ENCODE results near the gene CARMIL1. TPM values are rescaled to one million over a fixed set of nuclear protein-coding genes. Genes with fewer than 3 reads are reported as not detected.

Gene CARMIL1
- total RNA-seq, 1 donor from 2014 or later, result 19.1 TPM

- Mint-ChIP-seq H3K4me1 (ENCODE audit: low read depth, unreplicated experiment) (peaks cover 6% of the 10 kb centered on the region), H3K27ac (ENCODE audit: unreplicated experiment) (no peak overlapping the region), H3K9me3 (ENCODE audit: unreplicated experiment) (no peaks in the 10 kb centered on the region), H3K4me3 (ENCODE audit: unreplicated experiment) (no peak overlapping the region), H3K36me3 (ENCODE audit: low read depth, unreplicated experiment) (peaks cover 12% of the 10 kb centered on the region), H3K27me3 (ENCODE audit: low read depth, unreplicated experiment) (no peaks in the 10 kb centered on the region)
- H2AFZ ChIP-seq (ENCODE audit: low read depth, low read length), result no peak overlapping the region
- H3K4me1 ChIP-seq (ENCODE audit: insufficient read depth, low read length), result no peaks in the 10 kb centered on the region
- no peak overlapping the region for H3K27ac ChIP-seq (ENCODE audit: low read depth, low read length)
- H4K20me1 ChIP-seq (ENCODE audit: insufficient read depth, low read length), result no peaks in the 10 kb centered on the region
- no peaks in the 10 kb centered on the region for H3K79me2 ChIP-seq (ENCODE audit: insufficient read depth, low read length)
- no peak overlapping the region for H3K4me2 ChIP-seq (ENCODE audit: low read length)
- no peaks in the 10 kb centered on the region for H3K9me3 ChIP-seq (ENCODE audit: insufficient read depth, low read depth, low read length)
- DNase-seq (ENCODE audit: low read depth), result no peak
- no peak for FAIRE-seq
- H3K27me3 ChIP-seq (ENCODE audit: insufficient read depth, low read length), result no peaks in the 10 kb centered on the region
- H3K9ac ChIP-seq (ENCODE audit: low read length), result no peak overlapping the region
- H3K4me3 ChIP-seq (ENCODE audit: insufficient read depth, low read depth, low read length), result no peak overlapping the region
- TF ChIP-seq CTCF (IDR thresholded peaks at IDR 0.05; ENCODE audit: insufficient read depth, low read depth, low read length), result no peak
- TF ChIP-seq EZH2 (IDR thresholded peaks at IDR 0.05; ENCODE audit: insufficient read depth, low read length), result no peak
- no peaks in the 10 kb centered on the region for H3K36me3 ChIP-seq (ENCODE audit: insufficient read depth, low read length)
These were observed 336.3 kb downstream of the CARMIL1 start for GRCh38 chr6:25615471-25615870.

- no peaks in the 10 kb centered on the region for H3K79me2 ChIP-seq (ENCODE audit: insufficient read depth, low read length)
- H3K4me1 ChIP-seq (ENCODE audit: insufficient read depth, low read length), result no peaks in the 10 kb centered on the region
- Mint-ChIP-seq H3K4me1 (ENCODE audit: low read depth, unreplicated experiment) (peaks cover 6% of the 10 kb centered on the region), H3K36me3 (ENCODE audit: low read depth, unreplicated experiment) (peaks cover 11% of the 10 kb centered on the region), H3K27ac (ENCODE audit: unreplicated experiment) (no peak overlapping the region), H3K4me3 (ENCODE audit: unreplicated experiment) (no peak overlapping the region), H3K9me3 (ENCODE audit: unreplicated experiment) (no peaks in the 10 kb centered on the region), H3K27me3 (ENCODE audit: low read depth, unreplicated experiment) (no peaks in the 10 kb centered on the region)
- H3K4me3 ChIP-seq (ENCODE audit: insufficient read depth, low read depth, low read length), result no peak overlapping the region
- TF ChIP-seq EZH2 (IDR thresholded peaks at IDR 0.05; ENCODE audit: insufficient read depth, low read length) (no peak), CTCF (IDR thresholded peaks at IDR 0.05; ENCODE audit: insufficient read depth, low read depth, low read length) (no peak)
- no peak overlapping the region for H2AFZ ChIP-seq (ENCODE audit: low read depth, low read length)
- H3K27me3 ChIP-seq (ENCODE audit: insufficient read depth, low read length), result no peaks in the 10 kb centered on the region
- no peak overlapping the region for H3K4me2 ChIP-seq (ENCODE audit: low read length)
- no peak overlapping the region for H3K9ac ChIP-seq (ENCODE audit: low read length)
- no peak overlapping the region for H3K27ac ChIP-seq (ENCODE audit: low read depth, low read length)
- DNase-seq (ENCODE audit: low read depth), result no peak
- no peak for FAIRE-seq
- H3K36me3 ChIP-seq (ENCODE audit: insufficient read depth, low read length), result no peaks in the 10 kb centered on the region
- H4K20me1 ChIP-seq (ENCODE audit: insufficient read depth, low read length), result no peaks in the 10 kb centered on the region
- no peaks in the 10 kb centered on the region for H3K9me3 ChIP-seq (ENCODE audit: insufficient read depth, low read depth, low read length)
These were observed 338.8 kb downstream of the CARMIL1 start for GRCh38 chr6:25617997-25618396.

- no peaks in the 10 kb centered on the region for H3K27me3 Mint-ChIP-seq (ENCODE audit: low read depth, unreplicated experiment)
- peaks cover 3% of the 10 kb centered on the region for H3K4me1 Mint-ChIP-seq (ENCODE audit: low read depth, unreplicated experiment)
- no peak overlapping the region for H3K27ac Mint-ChIP-seq (ENCODE audit: unreplicated experiment)
- no peaks in the 10 kb centered on the region for H3K9me3 ChIP-seq (ENCODE audit: insufficient read depth, low read depth, low read length)
- H3K4me3 Mint-ChIP-seq (ENCODE audit: unreplicated experiment), result no peak overlapping the region
- no peaks in the 10 kb centered on the region for H3K9me3 Mint-ChIP-seq (ENCODE audit: unreplicated experiment)
- TF ChIP-seq EZH2 (IDR thresholded peaks at IDR 0.05; ENCODE audit: insufficient read depth, low read length) (no peak), CTCF (IDR thresholded peaks at IDR 0.05; ENCODE audit: insufficient read depth, low read depth, low read length) (no peak)
- H3K4me3 ChIP-seq (ENCODE audit: insufficient read depth, low read depth, low read length), result no peak overlapping the region
- no peaks in the 10 kb centered on the region for H3K79me2 ChIP-seq (ENCODE audit: insufficient read depth, low read length)
- H3K27me3 ChIP-seq (ENCODE audit: insufficient read depth, low read length), result no peaks in the 10 kb centered on the region
- no peak overlapping the region for H3K4me2 ChIP-seq (ENCODE audit: low read length)
- H4K20me1 ChIP-seq (ENCODE audit: insufficient read depth, low read length), result no peaks in the 10 kb centered on the region
- H2AFZ ChIP-seq (ENCODE audit: low read depth, low read length), result no peak overlapping the region
- no peak overlapping the region for H3K9ac ChIP-seq (ENCODE audit: low read length)
- H3K36me3 Mint-ChIP-seq (ENCODE audit: low read depth, unreplicated experiment), result peaks cover 8% of the 10 kb centered on the region
- no peaks in the 10 kb centered on the region for H3K36me3 ChIP-seq (ENCODE audit: insufficient read depth, low read length)
- H3K27ac ChIP-seq (ENCODE audit: low read depth, low read length), result no peak overlapping the region
- no peak for FAIRE-seq
- no peaks in the 10 kb centered on the region for H3K4me1 ChIP-seq (ENCODE audit: insufficient read depth, low read length)
- no peak for DNase-seq (ENCODE audit: low read depth)
These were observed 340.0 kb downstream of the CARMIL1 start for GRCh38 chr6:25619217-25619616.

Data from astrocyte (in vitro differentiated cells and primary cell).